Mesothelial cell of epicardium (in vitro differentiated cells): ENCODE data around the gene NEK1. TPM values are rescaled to one million over a fixed set of nuclear protein-coding genes. Genes with fewer than 3 reads are reported as not detected.

Experiments used
- DNase-seq, 2 experiments: peaks; one replicate each; pipeline ENCODE4 v3.0.0; 2021; ENCODE audit warnings: low spot score in 2 of 2; ENCODE audit not compliant: unreplicated experiment in 2 of 2
- H3K27ac Mint-ChIP-seq: 2 replicates; pipeline ENCODE4 v1.8.0; 2021; ENCODE audit warnings: mixed read lengths
- H3K27me3 Mint-ChIP-seq: 2 replicates; pipeline ENCODE4 v1.8.0; 2021; ENCODE audit warnings: low read depth, mixed read lengths
- H3K36me3 Mint-ChIP-seq: 2 replicates; pipeline ENCODE4 v1.8.0; 2021; ENCODE audit warnings: mixed read lengths
- H3K4me1 Mint-ChIP-seq: 2 replicates; pipeline ENCODE4 v1.8.0; 2021; ENCODE audit warnings: mixed read lengths
- H3K4me3 Mint-ChIP-seq: 2 replicates; pipeline ENCODE4 v1.8.0; 2021; ENCODE audit warnings: mild to moderate bottlenecking, moderate library complexity, mixed read lengths
- H3K9me3 Mint-ChIP-seq: 2 replicates; pipeline ENCODE4 v1.8.0; 2021; ENCODE audit warnings: mixed read lengths
- total RNA-seq: library from RNA; stranded (reverse); gene quantifications from 3 replicates; pipeline ENCODE4 v1.2.1, GENCODE V29; 2021
- TF ChIP-seq, protein P1 (sequence below): fragments of 200-600 bp; sonication (generic); IDR thresholded peaks from one replicate; pipeline ENCODE4 v1.5.0; 2021; ENCODE audit warnings: antibody characterized with exemption; ENCODE audit not compliant: unreplicated experiment

NEK1 gene
- total RNA-seq, 1 donor from 2014 or later: 21.3 TPM

DNA sequence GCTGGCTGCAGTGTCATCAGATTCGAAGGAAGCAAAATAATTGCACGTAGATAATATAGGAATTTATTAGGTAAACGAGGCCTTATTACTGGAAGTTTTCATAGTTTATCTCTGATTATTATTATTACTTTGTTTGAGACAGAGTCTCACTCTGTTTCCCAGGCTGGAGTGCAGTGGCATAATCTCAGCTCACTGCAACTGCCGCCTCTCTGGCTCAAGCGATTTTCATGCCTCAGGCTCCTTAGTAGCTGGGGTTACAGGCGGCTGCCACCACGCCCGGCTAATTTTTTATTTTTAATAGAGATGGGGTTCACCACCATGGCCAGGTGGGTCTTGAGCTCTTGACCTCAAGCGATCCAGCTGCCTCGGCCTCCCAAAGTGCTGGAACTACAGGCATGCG is 20.5 kb upstream of the NEK1 start:
- H3K27ac Mint-ChIP-seq: no peak overlapping the region
- peaks cover 23% of the 10 kb centered on the region for H3K4me1 Mint-ChIP-seq
- no peak overlapping the region for H3K4me3 Mint-ChIP-seq
- DNase-seq: no peak
- peaks cover 22% of the 10 kb centered on the region for H3K36me3 Mint-ChIP-seq
- H3K27me3 Mint-ChIP-seq: no peaks in the 10 kb centered on the region
- H3K9me3 Mint-ChIP-seq: no peaks in the 10 kb centered on the region
- TF ChIP-seq, protein P1, sequence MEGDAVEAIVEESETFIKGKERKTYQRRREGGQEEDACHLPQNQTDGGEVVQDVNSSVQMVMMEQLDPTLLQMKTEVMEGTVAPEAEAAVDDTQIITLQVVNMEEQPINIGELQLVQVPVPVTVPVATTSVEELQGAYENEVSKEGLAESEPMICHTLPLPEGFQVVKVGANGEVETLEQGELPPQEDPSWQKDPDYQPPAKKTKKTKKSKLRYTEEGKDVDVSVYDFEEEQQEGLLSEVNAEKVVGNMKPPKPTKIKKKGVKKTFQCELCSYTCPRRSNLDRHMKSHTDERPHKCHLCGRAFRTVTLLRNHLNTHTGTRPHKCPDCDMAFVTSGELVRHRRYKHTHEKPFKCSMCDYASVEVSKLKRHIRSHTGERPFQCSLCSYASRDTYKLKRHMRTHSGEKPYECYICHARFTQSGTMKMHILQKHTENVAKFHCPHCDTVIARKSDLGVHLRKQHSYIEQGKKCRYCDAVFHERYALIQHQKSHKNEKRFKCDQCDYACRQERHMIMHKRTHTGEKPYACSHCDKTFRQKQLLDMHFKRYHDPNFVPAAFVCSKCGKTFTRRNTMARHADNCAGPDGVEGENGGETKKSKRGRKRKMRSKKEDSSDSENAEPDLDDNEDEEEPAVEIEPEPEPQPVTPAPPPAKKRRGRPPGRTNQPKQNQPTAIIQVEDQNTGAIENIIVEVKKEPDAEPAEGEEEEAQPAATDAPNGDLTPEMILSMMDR: no peak

DNA sequence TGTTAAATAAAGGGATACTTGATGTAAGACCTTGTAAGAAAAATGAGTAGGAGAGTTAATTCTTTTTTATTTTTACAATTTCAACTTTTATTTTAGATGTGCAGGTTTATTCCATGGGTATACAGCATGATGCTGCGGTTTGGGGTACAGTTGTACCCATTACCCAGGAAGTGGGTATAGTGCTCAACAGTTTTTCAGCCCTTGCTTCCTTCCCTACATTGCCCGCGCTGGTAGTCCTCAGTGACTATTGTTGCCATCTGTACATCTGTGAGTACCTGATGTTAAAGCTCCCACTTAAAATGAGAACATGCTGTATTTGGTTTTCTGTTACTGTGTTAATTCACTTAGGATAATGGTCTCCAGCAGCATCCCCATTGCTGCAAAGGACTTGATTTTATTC is 17.7 kb upstream of the NEK1 start:
- H3K4me1 Mint-ChIP-seq: peaks cover 18% of the 10 kb centered on the region
- H3K36me3 Mint-ChIP-seq: peaks cover 11% of the 10 kb centered on the region
- TF ChIP-seq, protein P1: no peak
- no peaks in the 10 kb centered on the region for H3K9me3 Mint-ChIP-seq
- H3K27ac Mint-ChIP-seq: no peak overlapping the region
- H3K4me3 Mint-ChIP-seq: no peak overlapping the region
- H3K27me3 Mint-ChIP-seq: no peaks in the 10 kb centered on the region
- DNase-seq: no peak

DNA sequence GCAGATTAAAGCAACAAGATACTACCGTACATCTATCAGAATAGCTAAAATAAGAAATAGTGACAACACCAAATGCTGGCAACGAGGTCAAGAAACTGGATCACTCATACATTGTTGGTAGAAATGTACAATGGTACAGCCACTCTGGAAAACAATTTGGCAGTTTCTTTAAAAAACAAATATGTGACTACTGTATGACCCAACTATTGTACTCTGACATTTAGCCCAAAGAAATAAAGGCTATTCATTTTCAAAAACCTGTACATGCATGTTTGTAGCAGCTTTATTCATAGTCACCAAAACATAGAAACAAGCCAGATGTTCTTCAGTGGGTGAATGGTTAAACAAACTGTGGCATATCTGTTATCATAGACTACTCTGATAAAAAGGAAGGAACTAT is 16.2 kb upstream of the NEK1 start:
- no peaks in the 10 kb centered on the region for H3K9me3 Mint-ChIP-seq
- H3K27me3 Mint-ChIP-seq: no peaks in the 10 kb centered on the region
- H3K4me3 Mint-ChIP-seq: no peak overlapping the region
- TF ChIP-seq, protein P1: no peak
- DNase-seq: no peak
- H3K36me3 Mint-ChIP-seq: peaks cover 11% of the 10 kb centered on the region
- no peak overlapping the region for H3K27ac Mint-ChIP-seq
- H3K4me1 Mint-ChIP-seq: peaks cover 9% of the 10 kb centered on the region

DNA sequence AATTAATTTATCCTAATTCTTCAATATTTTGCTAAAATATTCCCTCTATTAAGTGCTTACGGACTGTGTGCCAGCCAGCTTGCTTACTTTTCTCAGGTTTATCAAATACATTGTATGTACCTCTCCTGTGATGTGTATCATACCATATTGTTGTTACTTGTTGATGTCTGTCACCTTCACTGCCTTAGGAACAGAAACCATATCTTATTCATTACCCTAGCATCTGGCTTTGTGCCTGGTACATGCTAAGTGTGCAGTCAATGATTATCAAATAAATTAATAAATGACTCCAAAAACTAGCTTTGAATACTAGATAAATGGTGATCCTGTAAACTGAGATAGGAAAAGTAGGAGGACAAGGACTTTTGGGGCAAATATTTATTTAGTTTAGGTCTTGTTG is 14.9 kb upstream of the NEK1 start:
- no peaks in the 10 kb centered on the region for H3K9me3 Mint-ChIP-seq
- peaks cover 11% of the 10 kb centered on the region for H3K36me3 Mint-ChIP-seq
- H3K4me1 Mint-ChIP-seq: peaks cover 14% of the 10 kb centered on the region
- no peak overlapping the region for H3K27ac Mint-ChIP-seq
- H3K4me3 Mint-ChIP-seq: no peak overlapping the region
- TF ChIP-seq, protein P1: no peak
- no peak for DNase-seq
- no peaks in the 10 kb centered on the region for H3K27me3 Mint-ChIP-seq

DNA sequence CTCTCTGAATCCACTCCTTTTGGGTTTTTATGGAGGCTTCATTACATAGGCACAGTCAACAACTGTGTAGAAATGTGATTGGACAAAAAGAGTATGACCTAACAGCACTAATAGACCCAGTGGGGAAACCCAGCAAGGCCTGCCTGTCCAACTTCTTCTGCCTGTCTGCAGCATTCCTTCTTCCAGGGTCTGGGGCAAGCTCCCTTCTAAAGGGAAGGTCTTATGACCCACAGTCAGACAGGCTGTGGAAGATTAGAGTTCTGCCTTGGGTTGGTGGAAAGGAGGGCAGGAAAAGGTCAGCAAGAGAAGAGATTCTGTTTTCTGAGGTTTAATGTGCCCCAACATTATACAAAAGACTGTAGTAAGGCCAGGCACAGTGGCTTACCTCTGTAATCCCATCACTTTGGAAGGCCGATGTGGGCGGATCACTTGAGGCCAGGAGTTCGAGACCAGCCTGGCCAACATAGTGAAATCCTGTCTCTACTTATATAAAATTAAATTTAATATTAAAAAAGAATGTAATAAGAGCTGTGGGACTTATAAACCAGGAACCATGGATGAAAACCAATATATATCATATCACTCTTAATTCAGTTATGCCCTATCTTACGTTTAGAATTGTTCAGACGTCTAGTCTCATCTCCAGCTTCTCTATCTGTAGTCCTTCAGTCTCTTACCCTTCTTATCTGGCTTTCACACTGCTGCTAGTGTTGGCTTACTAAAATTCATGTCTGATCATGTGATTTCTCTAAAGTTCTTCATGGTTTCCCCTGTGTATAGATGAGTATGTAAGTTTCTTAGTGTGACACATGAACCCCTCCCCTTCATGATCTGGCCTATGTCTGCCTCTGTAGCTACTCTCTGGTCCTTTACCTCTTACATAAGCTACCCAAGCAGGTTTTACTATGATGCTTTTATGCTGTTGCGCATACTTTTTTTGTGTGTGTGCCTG is 14.2 kb upstream of the NEK1 start:
- peaks cover 11% of the 10 kb centered on the region for H3K36me3 Mint-ChIP-seq

More for the DNA sequence above, 14.2 kb upstream of the NEK1 start:
- DNase-seq: no peak
- Mint-ChIP-seq H3K27ac (peak overlapping the region; percentile 26), H3K4me1 (peaks cover 18% of the 10 kb centered on the region), H3K27me3 (no peaks in the 10 kb centered on the region), H3K9me3 (no peaks in the 10 kb centered on the region), H3K4me3 (no peak overlapping the region)
- TF ChIP-seq, protein P1: no peak
